Mesothelial cell of epicardium (in vitro differentiated cells): ENCODE measurements around the gene DAW1. TPM values are rescaled to one million over a fixed set of nuclear protein-coding genes. Genes with fewer than 3 reads are reported as not detected.

Source experiments
- DNase-seq, 2 experiments: peaks; one replicate each; pipeline ENCODE4 v3.0.0; 2021; ENCODE audit warnings: low spot score in 2 of 2; ENCODE audit not compliant: unreplicated experiment in 2 of 2
- H3K27ac Mint-ChIP-seq: 2 replicates; pipeline ENCODE4 v1.8.0; 2021; ENCODE audit warnings: mixed read lengths
- H3K27me3 Mint-ChIP-seq: 2 replicates; pipeline ENCODE4 v1.8.0; 2021; ENCODE audit warnings: low read depth, mixed read lengths
- H3K36me3 Mint-ChIP-seq: 2 replicates; pipeline ENCODE4 v1.8.0; 2021; ENCODE audit warnings: mixed read lengths
- H3K4me1 Mint-ChIP-seq: 2 replicates; pipeline ENCODE4 v1.8.0; 2021; ENCODE audit warnings: mixed read lengths
- H3K4me3 Mint-ChIP-seq: 2 replicates; pipeline ENCODE4 v1.8.0; 2021; ENCODE audit warnings: mild to moderate bottlenecking, moderate library complexity, mixed read lengths
- H3K9me3 Mint-ChIP-seq: 2 replicates; pipeline ENCODE4 v1.8.0; 2021; ENCODE audit warnings: mixed read lengths
- total RNA-seq: library from RNA; stranded (reverse); gene quantifications from 3 replicates; pipeline ENCODE4 v1.2.1, GENCODE V29; 2021
- TF ChIP-seq, protein P1 (sequence below): fragments of 200-600 bp; sonication (generic); IDR thresholded peaks from one replicate; pipeline ENCODE4 v1.5.0; 2021; ENCODE audit warnings: antibody characterized with exemption; ENCODE audit not compliant: unreplicated experiment

The DAW1 gene
- total RNA-seq, 1 donor from 2014 or later = not detected

- no peaks in the 10 kb centered on the region for H3K4me1 Mint-ChIP-seq
- H3K27ac Mint-ChIP-seq = no peak overlapping the region
- peaks cover 9% of the 10 kb centered on the region for H3K27me3 Mint-ChIP-seq
- no peak overlapping the region for H3K4me3 Mint-ChIP-seq
- no peak for DNase-seq
- TF ChIP-seq, protein P1, sequence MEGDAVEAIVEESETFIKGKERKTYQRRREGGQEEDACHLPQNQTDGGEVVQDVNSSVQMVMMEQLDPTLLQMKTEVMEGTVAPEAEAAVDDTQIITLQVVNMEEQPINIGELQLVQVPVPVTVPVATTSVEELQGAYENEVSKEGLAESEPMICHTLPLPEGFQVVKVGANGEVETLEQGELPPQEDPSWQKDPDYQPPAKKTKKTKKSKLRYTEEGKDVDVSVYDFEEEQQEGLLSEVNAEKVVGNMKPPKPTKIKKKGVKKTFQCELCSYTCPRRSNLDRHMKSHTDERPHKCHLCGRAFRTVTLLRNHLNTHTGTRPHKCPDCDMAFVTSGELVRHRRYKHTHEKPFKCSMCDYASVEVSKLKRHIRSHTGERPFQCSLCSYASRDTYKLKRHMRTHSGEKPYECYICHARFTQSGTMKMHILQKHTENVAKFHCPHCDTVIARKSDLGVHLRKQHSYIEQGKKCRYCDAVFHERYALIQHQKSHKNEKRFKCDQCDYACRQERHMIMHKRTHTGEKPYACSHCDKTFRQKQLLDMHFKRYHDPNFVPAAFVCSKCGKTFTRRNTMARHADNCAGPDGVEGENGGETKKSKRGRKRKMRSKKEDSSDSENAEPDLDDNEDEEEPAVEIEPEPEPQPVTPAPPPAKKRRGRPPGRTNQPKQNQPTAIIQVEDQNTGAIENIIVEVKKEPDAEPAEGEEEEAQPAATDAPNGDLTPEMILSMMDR = no peak
- H3K36me3 Mint-ChIP-seq = no peaks in the 10 kb centered on the region
- no peaks in the 10 kb centered on the region for H3K9me3 Mint-ChIP-seq
These were observed 31.9 kb downstream of the DAW1 start for GRCh38 chr2:227903381-227903780.

DNA sequence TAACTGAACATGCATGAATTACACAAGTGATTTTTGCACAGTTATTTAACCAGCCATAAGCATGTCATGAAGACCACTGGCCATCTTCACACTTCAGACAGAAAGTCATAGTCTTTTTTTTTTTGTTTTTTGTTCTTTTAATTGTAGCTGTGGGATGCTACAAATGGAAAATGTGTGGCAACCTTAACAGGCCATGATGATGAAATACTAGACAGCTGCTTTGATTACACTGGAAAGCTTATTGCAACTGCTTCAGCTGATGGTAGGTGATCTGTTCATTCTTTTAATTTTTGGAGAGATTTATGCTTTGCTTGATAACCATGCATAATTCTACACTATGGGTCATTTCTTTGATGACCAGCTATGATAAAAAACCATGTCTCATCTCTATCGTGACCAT lies 35.6 kb downstream of the DAW1 start:
- no peak for DNase-seq
- H3K27me3 Mint-ChIP-seq = peaks cover 4% of the 10 kb centered on the region
- no peaks in the 10 kb centered on the region for H3K9me3 Mint-ChIP-seq
- no peaks in the 10 kb centered on the region for H3K4me1 Mint-ChIP-seq
- no peak overlapping the region for H3K27ac Mint-ChIP-seq
- no peaks in the 10 kb centered on the region for H3K36me3 Mint-ChIP-seq
- no peak overlapping the region for H3K4me3 Mint-ChIP-seq
- TF ChIP-seq, protein P1 = no peak

DNA sequence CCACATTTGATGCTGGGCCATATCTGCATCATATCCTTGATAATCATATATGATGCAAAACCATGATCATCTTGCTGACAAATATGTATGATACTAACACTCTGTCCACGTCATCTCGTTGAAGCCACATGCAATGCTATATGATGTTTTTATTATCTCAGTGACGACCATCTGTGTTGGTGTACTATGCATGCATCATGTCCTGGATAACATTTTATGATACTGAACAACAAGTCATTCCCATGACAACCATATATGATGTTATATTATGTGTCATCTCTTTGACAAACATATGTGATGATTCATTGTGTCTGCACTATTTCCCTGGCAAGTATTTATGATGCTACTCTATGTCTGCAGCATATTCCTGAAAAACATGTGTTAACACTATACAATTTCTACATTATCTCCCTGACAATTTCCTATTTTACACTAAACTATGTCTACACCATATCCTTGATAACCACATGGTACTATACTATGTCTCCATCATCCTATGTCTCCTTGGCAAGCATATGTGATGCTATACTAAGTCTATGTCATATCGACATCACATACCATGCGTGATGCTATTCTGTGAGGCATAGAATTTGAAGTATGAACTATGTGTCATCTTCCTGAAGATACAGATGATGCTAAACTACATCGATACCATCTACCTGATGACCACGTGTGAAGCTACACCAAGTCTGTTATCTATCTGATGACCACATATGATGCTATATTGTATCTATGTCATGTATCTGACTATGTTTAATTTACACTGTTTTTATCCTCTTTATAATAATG lies 37.0 kb downstream of the DAW1 start:
- Mint-ChIP-seq H3K36me3 (no peaks in the 10 kb centered on the region), H3K27me3 (peaks cover 4% of the 10 kb centered on the region), H3K9me3 (no peaks in the 10 kb centered on the region), H3K4me1 (no peaks in the 10 kb centered on the region), H3K4me3 (no peak overlapping the region), H3K27ac (no peak overlapping the region)
- DNase-seq = no peak
- TF ChIP-seq, protein P1 = no peak

DNA sequence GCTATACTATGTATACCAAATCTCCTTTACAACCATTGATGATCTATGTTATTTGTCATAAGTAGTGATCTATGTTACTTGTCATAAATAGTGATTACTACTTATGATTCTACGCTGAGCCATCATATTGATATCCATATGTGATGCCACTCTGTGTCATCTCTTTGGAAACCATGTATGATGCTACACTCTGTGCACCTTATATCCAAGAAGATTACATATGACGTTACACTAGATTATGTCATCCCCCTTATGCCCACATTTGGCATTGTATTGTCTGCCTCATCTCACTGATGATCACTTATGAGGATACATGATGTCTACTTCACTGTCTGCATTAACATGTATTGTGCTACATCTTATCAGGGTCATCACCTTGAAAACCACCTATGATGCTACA lies 42.9 kb downstream of the DAW1 start:
- DNase-seq = no peak
- Mint-ChIP-seq H3K4me1 (no peaks in the 10 kb centered on the region), H3K4me3 (no peak overlapping the region), H3K27ac (no peak overlapping the region), H3K9me3 (no peaks in the 10 kb centered on the region), H3K27me3 (no peaks in the 10 kb centered on the region), H3K36me3 (no peaks in the 10 kb centered on the region)
- TF ChIP-seq, protein P1 = no peak

DNA sequence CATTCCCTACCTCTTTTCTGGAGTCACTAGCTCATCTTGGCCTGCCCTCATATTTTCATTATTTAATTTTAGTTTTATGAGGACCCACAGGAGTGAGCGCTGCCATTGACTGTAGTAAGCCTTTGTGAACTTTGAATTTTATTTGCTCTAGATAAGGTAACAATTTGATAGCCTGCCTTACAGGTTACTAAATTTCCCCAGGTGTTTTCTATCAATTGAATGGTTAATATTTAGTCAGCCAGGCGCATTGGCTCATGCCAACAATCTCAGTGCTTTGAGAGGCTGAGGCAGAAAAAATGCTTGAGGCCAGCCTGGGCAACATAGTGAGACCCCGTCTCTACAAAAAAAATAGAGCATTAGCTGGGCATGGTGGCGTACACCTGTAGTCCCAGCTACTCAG lies 50.2 kb downstream of the DAW1 start:
- H3K27ac Mint-ChIP-seq = no peak overlapping the region
- peaks cover 9% of the 10 kb centered on the region for H3K9me3 Mint-ChIP-seq
- TF ChIP-seq, protein P1 = no peak
- no peaks in the 10 kb centered on the region for H3K36me3 Mint-ChIP-seq
- no peaks in the 10 kb centered on the region for H3K4me1 Mint-ChIP-seq
- no peak for DNase-seq
- no peak overlapping the region for H3K4me3 Mint-ChIP-seq
- no peaks in the 10 kb centered on the region for H3K27me3 Mint-ChIP-seq

- Mint-ChIP-seq H3K9me3 (peaks cover 17% of the 10 kb centered on the region), H3K4me1 (no peaks in the 10 kb centered on the region), H3K27me3 (peaks cover 19% of the 10 kb centered on the region), H3K27ac (no peak overlapping the region), H3K36me3 (peaks cover 3% of the 10 kb centered on the region), H3K4me3 (no peak overlapping the region)
- no peak for DNase-seq
- TF ChIP-seq, protein P1 = no peak
These were observed 60.6 kb downstream of the DAW1 start for GRCh38 chr2:227932001-227932400.
